Right cardiac atrium (tissue), 5 donors: ENCODE data around the gene OR4K15. TPM values are rescaled to one million over a fixed set of nuclear protein-coding genes. Genes with fewer than 3 reads are reported as not detected.

Experiments
- ATAC-seq, 2 donors: fragments of 200-7000 bp; cut with Tn5 transposase; one replicate each; pipeline versions ENCODE4 v1.8.0 to v1.9.1; 2020; ENCODE audit warnings: moderate library complexity in 2 of 2, mild to moderate bottlenecking in 1 of 2
- DNase-seq, 3 donors: peaks; one replicate each; pipeline ENCODE4 v3.0.0-alpha.2; 2020
- H3K27ac ChIP-seq: one replicate; pipeline ENCODE4 v1.5.1; 2013; ENCODE audit warnings: mild to moderate bottlenecking, low read length, control low read depth, moderate library complexity
- H3K27me3 ChIP-seq: one replicate; pipeline ENCODE4 v1.6.1; 2013; ENCODE audit not compliant: control insufficient read depth, insufficient read depth
- H3K4me1 ChIP-seq: one replicate; pipeline ENCODE4 v1.6.1; 2013; ENCODE audit warnings: low read length; ENCODE audit not compliant: control insufficient read depth, insufficient read depth
- H3K4me3 ChIP-seq: one replicate; pipeline ENCODE4 v1.5.1; 2013; ENCODE audit warnings: low read length, control low read depth
- H3K9me3 ChIP-seq: one replicate; pipeline ENCODE4 v1.6.1; 2013; ENCODE audit warnings: low read length; ENCODE audit not compliant: control insufficient read depth
- WGBS: extraction: QIAGEN DNeasy Blood & Tissue Kit; methylation state at CpG from one replicate; pipeline ENCODE4 v1.1.7; 2013; 5-methylcytosine and 5-hydroxymethylcytosine counted together
- intact Hi-C, 4 donors: fragments of 100-400 bp; cut with DNase I; formaldehyde crosslinking; loops; one replicate each; pipeline versions ENCODE4 v1.11.0 to v1.14.0; 2022 to 2023
- polyA plus RNA-seq: library from polyadenylated mRNA; stranded (reverse); fragments of 200-250 nt; gene quantifications from one replicate; pipeline ENCODE4 v1.2.3, GENCODE V29; 2013
- total RNA-seq, 4 donors: library from RNA; stranded (reverse); fragmentation: NEBNext Ultra II Directional; extraction: Animal tissue kit (Norgen Biotek cat#: 25700); gene quantifications; one replicate each; pipeline ENCODE4 v1.2.1, GENCODE V29; 2021
- donor health status: healthy with polysubstance abuse.
- donor health status: DM: no; HTN: yes; CAD: no.
- donor health status: DM: no; HTN: no; CAD: no.
- donor health status: DM: no; HTN: yes; CAD: no; lungs with severe emphysema.
- donor health status: DM: yes; HTN: yes; CAD: no.

OR4K15 gene
- total and polyA plus RNA-seq, 5 donors: not detected

- Histone ChIP-seq H3K27ac (no peak within 1 kb of the TSS), H3K4me1 (no peaks in the 10 kb centered on the region), H3K9me3 (peaks cover 2% of the 10 kb centered on the region), H3K27me3 (no peaks in the 10 kb centered on the region), H3K4me3 (no peak within 1 kb of the TSS)
- 59% methylated on average over 2 of the region's 2 CpGs for WGBS
- DNase-seq: no peak
- ATAC-seq: no peak
- intact Hi-C loops: no loop called here
These were observed 44.0 kb downstream of the OR4K15 start, which contains the start of gene OR4K14 for GRCh38 chr14:20019257-20019865. TSS of gene OR4K14 (minus strand) at chr14:20019307. CDS start at chr14:20015193, 4,114 bp downstream.

Other genes starting within 250 kb of the OR4K15 start
- not detected for gene OR4Q3, start 232.0 kb upstream of the OR4K15 start, total RNA-seq
- gene OR4Q3, start 232.0 kb upstream of the OR4K15 start, polyA plus RNA-seq: not detected
- not detected for gene OR4M1, start 202.1 kb upstream of the OR4K15 start, total RNA-seq
- gene OR4M1, start 202.1 kb upstream of the OR4K15 start, polyA plus RNA-seq: not detected
- not detected for gene OR4N2, start 171.8 kb upstream of the OR4K15 start, total RNA-seq
- gene OR4N2, start 171.8 kb upstream of the OR4K15 start, polyA plus RNA-seq: not detected
- not detected for gene OR4K2, start 100.4 kb upstream of the OR4K15 start, total RNA-seq
- gene OR4K2, start 100.4 kb upstream of the OR4K15 start, polyA plus RNA-seq: not detected
- not detected for gene OR4K5, start 55.0 kb upstream of the OR4K15 start, total RNA-seq
- not detected for gene OR4K5, start 55.0 kb upstream of the OR4K15 start, polyA plus RNA-seq
- gene OR4K1, start 44.7 kb upstream of the OR4K15 start, total RNA-seq: not detected
- not detected for gene OR4K1, start 44.7 kb upstream of the OR4K15 start, polyA plus RNA-seq
- gene OR4Q2, start 26.6 kb downstream of the OR4K15 start, total RNA-seq: not detected
- not detected for gene OR4Q2, start 26.6 kb downstream of the OR4K15 start, polyA plus RNA-seq
- not detected for gene OR4K14, start 43.7 kb downstream of the OR4K15 start, total RNA-seq
- not detected for gene OR4K14, start 43.7 kb downstream of the OR4K15 start, polyA plus RNA-seq
- not detected for gene OR4K13, start 60.4 kb downstream of the OR4K15 start, total RNA-seq
- gene OR4K13, start 60.4 kb downstream of the OR4K15 start, polyA plus RNA-seq: not detected
- gene OR4L1, start 84.5 kb downstream of the OR4K15 start, total RNA-seq: not detected
- not detected for gene OR4L1, start 84.5 kb downstream of the OR4K15 start, polyA plus RNA-seq
- not detected for gene OR4K17, start 135.1 kb downstream of the OR4K15 start, total RNA-seq
- gene OR4K17, start 135.1 kb downstream of the OR4K15 start, polyA plus RNA-seq: not detected
- gene OR4N5, start 163.2 kb downstream of the OR4K15 start, total RNA-seq: not detected
- gene OR4N5, start 163.2 kb downstream of the OR4K15 start, polyA plus RNA-seq: not detected
- not detected for gene OR11G2, start 215.3 kb downstream of the OR4K15 start, total RNA-seq
- gene OR11G2, start 215.3 kb downstream of the OR4K15 start, polyA plus RNA-seq: not detected
- not detected for gene OR11H6, start 248.1 kb downstream of the OR4K15 start, total RNA-seq
- gene OR11H6, start 248.1 kb downstream of the OR4K15 start, polyA plus RNA-seq: not detected